Lower leg skin (tissue), 4 donors: ENCODE measurements around the gene AGRN. TPM values are rescaled to one million over a fixed set of nuclear protein-coding genes. Genes with fewer than 3 reads are reported as not detected.
A peak's percentile ranks its signal among the peaks of the same experiment; 100 is the strongest.
"Not testable (repeated sequence)": the region's sequence is repeated elsewhere in the genome, so short reads cannot be mapped to it uniquely, and the experiment has no call there.

ENCODE experiments used
- DNase-seq, 2 donors: peaks; one replicate each; pipeline ENCODE4 v3.0.0-alpha.2; 2019; ENCODE audit warnings: low spot score in 2 of 2
- H3K4me3 ChIP-seq: fragments of 200-600 bp; sonication (generic); 2 replicates; pipeline ENCODE4 v1.5.1; 2017; ENCODE audit warnings: mild to moderate bottlenecking, low read depth; ENCODE audit not compliant: poor library complexity, severe bottlenecking
- POLR2A ChIP-seq, 2 donors: fragments of 450-650 bp; IDR thresholded peaks; one replicate each; pipeline ENCODE4 v1.6.1; 2016 to 2017; ENCODE audit warnings: antibody characterized with exemption in 2 of 2, mild to moderate bottlenecking in 1 of 2, moderate library complexity in 1 of 2
- WGBS, 2 donors: methylation state at CpG; one replicate each; pipeline ENCODE4 v1.1.5; 2018; 5-methylcytosine and 5-hydroxymethylcytosine counted together
- intact Hi-C: fragments of 100-400 bp; cut with DNase I; formaldehyde crosslinking; loops from one replicate; pipeline ENCODE4 v1.15.0; 2023; ENCODE audit warnings: low total_unique reads
- total RNA-seq, 4 donors: library from RNA; depleted of rRNA; stranded (reverse); fragments of >200 nt; gene quantifications; one replicate each; pipeline ENCODE4 v1.1.0, GENCODE V29; 2016
- TF ChIP-seq, protein P1 (sequence below), 3 donors: fragments of 450-650 bp; IDR thresholded peaks; one replicate each; pipeline ENCODE4 v1.5.1; 2016; ENCODE audit warnings: antibody characterized with exemption in 3 of 3, mild to moderate bottlenecking in 3 of 3, moderate library complexity in 2 of 3

Gene AGRN
- total RNA-seq, 4 donors from 2014 or later, result 36.9 to 55.8 (median 54.6) TPM

- DNase-seq, result no peak
- intact Hi-C loops, result no loop called here
- no peak for TF ChIP-seq POLR2A (IDR thresholded peaks at IDR 0.05)
- TF ChIP-seq, protein P1, sequence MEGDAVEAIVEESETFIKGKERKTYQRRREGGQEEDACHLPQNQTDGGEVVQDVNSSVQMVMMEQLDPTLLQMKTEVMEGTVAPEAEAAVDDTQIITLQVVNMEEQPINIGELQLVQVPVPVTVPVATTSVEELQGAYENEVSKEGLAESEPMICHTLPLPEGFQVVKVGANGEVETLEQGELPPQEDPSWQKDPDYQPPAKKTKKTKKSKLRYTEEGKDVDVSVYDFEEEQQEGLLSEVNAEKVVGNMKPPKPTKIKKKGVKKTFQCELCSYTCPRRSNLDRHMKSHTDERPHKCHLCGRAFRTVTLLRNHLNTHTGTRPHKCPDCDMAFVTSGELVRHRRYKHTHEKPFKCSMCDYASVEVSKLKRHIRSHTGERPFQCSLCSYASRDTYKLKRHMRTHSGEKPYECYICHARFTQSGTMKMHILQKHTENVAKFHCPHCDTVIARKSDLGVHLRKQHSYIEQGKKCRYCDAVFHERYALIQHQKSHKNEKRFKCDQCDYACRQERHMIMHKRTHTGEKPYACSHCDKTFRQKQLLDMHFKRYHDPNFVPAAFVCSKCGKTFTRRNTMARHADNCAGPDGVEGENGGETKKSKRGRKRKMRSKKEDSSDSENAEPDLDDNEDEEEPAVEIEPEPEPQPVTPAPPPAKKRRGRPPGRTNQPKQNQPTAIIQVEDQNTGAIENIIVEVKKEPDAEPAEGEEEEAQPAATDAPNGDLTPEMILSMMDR (IDR thresholded peaks at IDR 0.05), result no peak
- H3K4me3 ChIP-seq, result no peak overlapping the region
- 76 to 82% methylated on average over 22 to 27 of the region's 28 CpGs for WGBS, 2 donors
These were observed 46.2 kb upstream of the AGRN start for GRCh38 chr1:973459-974292.

DNA sequence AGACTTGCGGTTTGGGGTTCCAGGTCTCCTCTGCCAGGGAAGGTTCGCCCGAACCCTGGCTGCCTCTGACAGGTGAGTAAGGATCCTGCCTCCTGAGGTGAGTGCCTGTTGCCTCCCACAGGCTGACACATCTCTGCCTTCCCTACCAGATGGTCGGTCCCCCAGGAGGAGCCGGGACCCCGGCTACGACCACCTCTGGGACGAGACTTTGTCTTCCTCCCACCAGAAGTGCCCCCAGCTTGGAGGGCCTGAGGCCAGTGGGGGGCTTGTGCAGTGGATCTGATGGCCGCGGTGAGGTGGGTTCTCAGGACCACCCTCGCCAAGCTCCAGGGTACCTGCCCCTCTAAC, 45.7 kb upstream of the AGRN start:
- no peak overlapping the region for H3K4me3 ChIP-seq
- WGBS, 2 donors, result 84 to 96% methylated on average over 11 of the region's 11 CpGs
- intact Hi-C loops, result no loop called here
- TF ChIP-seq POLR2A (IDR thresholded peaks at IDR 0.05), result no peak
- TF ChIP-seq, protein P1 (IDR thresholded peaks at IDR 0.05), result no peak
- DNase-seq, result no peak

DNA sequence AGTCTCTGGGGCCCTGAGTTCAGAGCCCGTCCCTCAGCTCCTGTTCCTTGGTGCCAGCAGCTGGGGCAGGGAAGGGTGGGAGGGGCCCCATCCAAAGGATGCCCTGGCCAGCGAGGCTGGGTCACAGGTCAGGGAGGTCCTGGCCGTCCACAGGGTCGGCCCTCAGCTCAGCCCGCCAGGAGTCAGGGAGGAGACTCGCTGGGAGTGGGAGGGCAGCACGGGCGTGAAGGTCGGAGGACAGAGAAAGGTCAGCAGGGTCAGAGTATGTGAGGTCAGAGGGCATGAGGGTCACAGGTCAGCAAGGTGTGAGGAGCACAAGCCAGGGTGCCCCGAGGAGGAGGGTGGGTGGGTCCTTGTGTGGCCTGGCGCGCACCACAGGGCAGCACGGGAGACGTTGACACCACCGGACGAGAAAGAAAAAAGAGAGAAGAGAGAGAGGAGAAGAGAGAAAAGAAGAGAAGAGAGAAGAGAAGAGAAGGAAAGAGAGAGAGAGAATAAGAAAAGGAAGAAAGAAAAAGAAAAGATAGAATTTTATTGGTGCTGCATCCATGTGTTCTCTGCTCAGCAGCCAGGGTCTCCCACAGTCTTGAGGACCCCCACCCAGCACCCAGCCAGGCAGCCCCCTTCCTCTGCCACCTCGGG, 45.1 kb upstream of the AGRN start:
- 62 to 69% methylated on average over 14 to 17 of the region's 17 CpGs for WGBS, 2 donors
- DNase-seq, result no peak
- no peak for TF ChIP-seq POLR2A (IDR thresholded peaks at IDR 0.05)
- TF ChIP-seq, protein P1 (IDR thresholded peaks at IDR 0.05), result no peak
- intact Hi-C loops, result no loop called here
- H3K4me3 ChIP-seq, result no peak overlapping the region

DNA sequence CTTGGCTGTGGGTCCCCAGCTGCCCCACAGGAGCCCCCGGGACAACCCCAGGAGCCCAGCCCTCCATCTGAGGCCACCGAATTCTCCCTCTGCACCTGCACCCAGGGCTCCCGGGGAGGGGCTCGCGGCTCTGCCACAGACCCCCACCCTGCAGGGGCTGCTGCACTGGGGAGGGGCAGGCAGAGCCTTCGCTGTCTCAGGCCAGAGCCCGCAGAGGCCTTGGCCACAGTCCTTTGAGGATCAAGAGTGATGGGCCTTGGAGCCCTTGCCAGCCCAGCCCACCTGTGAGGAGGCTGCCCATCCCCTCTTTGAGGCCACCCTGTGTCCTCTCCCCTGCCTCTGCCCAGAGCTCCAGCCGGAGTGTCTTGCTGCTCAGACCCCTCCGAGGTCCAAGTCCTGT, 44.6 kb upstream of the AGRN start:
- DNase-seq, result no peak
- H3K4me3 ChIP-seq, result no peak overlapping the region
- WGBS, 2 donors, result 56 to 60% methylated on average over 9 of the region's 9 CpGs
- intact Hi-C loops, result no loop called here
- no peak for TF ChIP-seq POLR2A (IDR thresholded peaks at IDR 0.05)
- TF ChIP-seq, protein P1 (IDR thresholded peaks at IDR 0.05), result no peak

GRCh38 chr1:975896-976683, 43.8 kb upstream of the AGRN start:
- peak in 1 of 2 donors; percentile 89 for DNase-seq
- H3K4me3 ChIP-seq, result no peak overlapping the region
- no peak for TF ChIP-seq POLR2A (IDR thresholded peaks at IDR 0.05)
- TF ChIP-seq, protein P1 (IDR thresholded peaks at IDR 0.05), result peak in 1 of 3 donors; percentile 14
- intact Hi-C loops, result no loop called here
- 2 to 5% methylated on average over 20 to 36 of the region's 40 CpGs for WGBS, 2 donors

DNA sequence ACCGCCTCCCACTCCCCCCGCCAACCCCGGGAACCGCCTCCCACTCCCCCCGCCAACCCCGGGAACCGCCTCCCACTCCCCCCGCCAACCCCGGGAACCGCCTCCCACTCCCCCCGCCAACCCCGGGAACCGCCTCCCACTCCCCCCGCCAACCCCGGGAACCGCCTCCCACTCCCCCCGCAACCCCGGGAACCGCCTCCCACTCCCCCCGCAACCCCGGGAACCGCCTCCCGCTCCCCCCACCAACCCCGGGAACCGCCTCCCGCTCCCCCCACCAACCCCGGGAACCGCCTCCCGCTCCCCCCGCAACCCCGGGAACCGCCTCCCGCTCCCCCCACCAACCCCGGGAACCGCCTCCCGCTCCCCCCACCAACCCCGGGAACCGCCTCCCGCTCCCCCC, 43.1 kb upstream of the AGRN start:
- H3K4me3 ChIP-seq, DNase-seq, intact Hi-C loops: not testable (repeated sequence)
- 22% methylated on average over 8 of the region's 39 CpGs; no CpG with 5 or more reads in 1 of the 2 donors for WGBS, 2 donors
